Right renal cortex interstitium (tissue), 3 donors: Measurements from ENCODE around the gene HSP90AB1. TPM values are rescaled to one million over a fixed set of nuclear protein-coding genes. Genes with fewer than 3 reads are reported as not detected.

Experiments
- DNase-seq, 3 donors: peaks; one replicate each; pipeline ENCODE4 v3.0.0-alpha.2; 2013; ENCODE audit warnings: low read depth in 3 of 3, low spot score in 2 of 3
- polyA plus RNA-seq, 3 donors: library from polyadenylated mRNA; unstranded; fragments of 120-200 nt; gene quantifications; one replicate each; pipeline ENCODE4 v1.2.1, GENCODE V29; 2013; ENCODE audit not compliant: insufficient read length in 3 of 3

HSP90AB1 gene
- polyA plus RNA-seq, 3 donors: 1,281 to 1,316 (median 1,306) TPM

- no peak for DNase-seq
Observed at GRCh38 chr6:44278774-44279697, 32.1 kb downstream of the HSP90AB1 start.

GRCh38 chr6:44284121-44284520 is 37.2 kb downstream of the HSP90AB1 start:
- no peak for DNase-seq

- no peak for DNase-seq
Observed at GRCh38 chr6:44284867-44285266, 38.0 kb downstream of the HSP90AB1 start.

- DNase-seq: no peak
Observed at GRCh38 chr6:44285552-44286284, 38.8 kb downstream of the HSP90AB1 start.

GRCh38 chr6:44286285-44286565 is 39.3 kb downstream of the HSP90AB1 start:
- no peak for DNase-seq

GRCh38 chr6:44286747-44287146 is 39.8 kb downstream of the HSP90AB1 start:
- no peak for DNase-seq

- DNase-seq: no peak
Observed at GRCh38 chr6:44289726-44290260, 42.9 kb downstream of the HSP90AB1 start.

GRCh38 chr6:44291841-44292240 is 44.9 kb downstream of the HSP90AB1 start:
- no peak for DNase-seq

- DNase-seq: no peak
Observed at GRCh38 chr6:44292661-44293365, 45.9 kb downstream of the HSP90AB1 start.

- DNase-seq: no peak
Observed at GRCh38 chr6:44294832-44295791, 48.2 kb downstream of the HSP90AB1 start.

GRCh38 chr6:44297063-44298038 is 50.5 kb downstream of the HSP90AB1 start:
- DNase-seq: no peak

GRCh38 chr6:44298055-44298803 is 51.3 kb downstream of the HSP90AB1 start:
- DNase-seq: no peak

GRCh38 chr6:44298864-44299263 is 52.0 kb downstream of the HSP90AB1 start:
- no peak for DNase-seq

GRCh38 chr6:44300292-44300823 is 53.5 kb downstream of the HSP90AB1 start:
- DNase-seq: no peak

- no peak for DNase-seq
Observed at GRCh38 chr6:44301106-44301505, 54.2 kb downstream of the HSP90AB1 start.

- no peak for DNase-seq
Observed at GRCh38 chr6:44301782-44302564, 55.1 kb downstream of the HSP90AB1 start.

GRCh38 chr6:44302856-44303255 is 56.0 kb downstream of the HSP90AB1 start:
- DNase-seq: no peak
